GM19043 (cell line): ENCODE measurements around the gene TBX5.
"Not testable (repeated sequence)": the region's sequence is repeated elsewhere in the genome, so short reads cannot be mapped to it uniquely, and the experiment has no call there.

ENCODE experiments used
- ATAC-seq: cut with Tn5 transposase; IDR thresholded peaks from one replicate; pipeline ENCODE4 v1.9.1; 2021; ENCODE audit warnings: low read depth; ENCODE audit not compliant: unreplicated experiment

TBX5 gene

DNA sequence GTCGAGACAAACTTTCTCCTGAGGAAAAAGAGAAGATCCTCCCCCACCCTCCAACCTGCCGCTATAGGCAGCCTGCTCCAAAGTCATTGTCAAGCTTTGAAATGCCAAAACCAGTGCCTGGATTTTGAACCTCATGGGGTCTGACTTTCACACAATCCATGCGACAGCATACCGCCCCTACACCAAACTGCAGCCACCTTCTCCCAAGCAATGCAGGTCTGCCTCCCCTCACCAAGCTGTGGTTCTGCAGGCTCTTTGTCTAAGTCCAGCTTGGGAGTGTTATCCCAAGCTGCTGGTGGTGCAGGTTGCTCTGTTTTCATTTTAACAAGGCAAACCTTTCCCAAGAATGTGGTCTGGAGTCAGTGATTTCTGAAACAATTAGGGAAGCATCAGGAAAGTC lies 12.4 kb downstream of the TBX5 start:
- ATAC-seq, result no peak

DNA sequence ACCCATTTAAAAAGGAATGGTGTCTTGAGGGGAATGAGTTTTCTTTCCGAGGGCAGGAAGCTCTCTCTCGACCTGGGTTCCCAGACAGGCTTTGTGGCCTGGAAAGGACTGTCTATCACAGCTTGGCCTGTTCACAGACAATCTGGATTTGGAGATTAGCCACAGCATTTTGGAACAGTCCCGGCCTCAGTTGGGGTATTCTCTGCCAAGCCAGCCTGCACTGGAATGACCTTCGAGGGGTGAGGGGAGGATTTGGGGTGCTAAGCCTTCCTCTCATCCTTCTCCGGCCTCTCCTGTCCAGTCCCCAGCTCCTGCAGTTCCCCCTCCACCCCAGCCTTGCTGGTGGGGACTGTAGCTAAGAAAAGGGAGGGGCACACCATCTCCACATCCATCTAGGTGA lies 13.0 kb downstream of the TBX5 start:
- ATAC-seq, result no peak

DNA sequence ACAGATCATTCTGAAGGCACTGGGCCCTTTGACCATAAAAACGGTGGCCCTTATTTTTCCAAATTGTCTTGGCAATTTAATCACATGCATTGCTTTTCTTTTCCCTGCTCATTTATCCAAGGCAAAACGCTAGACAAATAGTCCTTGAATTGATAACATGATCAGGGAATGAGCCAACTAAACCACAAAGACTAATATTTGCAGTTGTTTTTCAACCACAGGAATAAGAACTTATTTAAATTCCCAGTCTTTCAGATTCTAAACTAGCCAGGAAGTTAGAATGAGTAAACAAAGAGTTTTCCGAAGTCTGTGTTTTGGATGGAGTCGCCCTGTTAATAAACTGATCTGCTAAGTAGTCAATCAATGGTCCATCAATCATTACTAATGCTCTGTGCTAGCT lies 14.9 kb downstream of the TBX5 start:
- ATAC-seq, result no peak

DNA sequence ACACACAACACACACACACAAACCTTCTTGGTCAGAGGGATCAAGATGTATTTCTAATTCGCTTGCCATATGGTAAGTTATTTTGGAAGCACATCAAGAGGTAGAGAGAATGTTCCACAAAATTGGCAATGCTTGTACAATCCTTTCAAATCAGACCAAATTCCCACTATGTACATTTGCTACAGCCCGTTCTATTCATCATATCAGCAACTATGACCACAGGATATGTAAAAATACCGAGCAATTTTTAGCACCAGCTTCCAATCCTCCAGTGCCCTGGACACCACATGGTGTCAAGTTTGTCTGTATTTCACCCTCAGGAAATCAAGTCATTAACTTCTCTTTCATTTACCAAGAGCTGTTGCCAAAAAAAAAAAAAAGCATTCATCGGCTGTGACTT lies 21.2 kb downstream of the TBX5 start:
- no peak for ATAC-seq

DNA sequence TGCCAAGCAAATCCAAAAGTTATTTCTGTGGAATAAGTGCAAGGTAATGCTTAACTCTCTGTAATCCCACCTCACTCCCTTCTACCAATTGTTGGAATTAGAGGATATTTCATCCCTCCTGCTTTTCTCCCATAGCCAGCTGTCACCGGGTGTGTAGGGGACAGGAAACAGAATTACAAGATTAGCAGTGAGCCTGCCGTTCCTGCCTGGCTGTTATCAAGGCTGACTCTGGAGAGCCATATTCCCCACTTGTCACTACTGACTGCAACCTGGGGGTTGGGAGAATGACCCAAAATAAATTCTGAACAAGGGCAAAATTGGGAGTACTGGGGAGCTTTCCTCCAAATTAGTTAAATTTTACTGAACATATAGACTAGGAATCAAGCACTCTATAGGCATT lies 24.8 kb downstream of the TBX5 start:
- no peak for ATAC-seq

DNA sequence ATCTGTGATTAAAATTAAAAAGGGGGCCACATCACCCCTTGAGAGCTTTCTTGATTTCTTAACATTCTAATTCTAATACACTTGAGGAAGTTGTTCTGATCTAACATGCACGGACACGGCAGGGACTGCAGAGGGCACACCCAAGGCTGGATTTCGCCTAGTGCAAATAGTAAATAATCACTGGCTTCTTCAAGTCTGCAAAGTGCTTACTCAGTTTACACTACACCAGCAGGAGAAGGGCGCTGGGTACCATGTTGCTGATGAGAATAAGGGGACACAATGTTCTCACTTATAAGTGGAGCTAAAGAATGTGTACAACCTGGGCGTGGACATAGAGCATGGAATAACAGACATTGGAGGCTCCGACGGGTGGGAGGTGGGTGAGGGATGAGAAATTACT lies 34.2 kb downstream of the TBX5 start:
- no peak for ATAC-seq

DNA sequence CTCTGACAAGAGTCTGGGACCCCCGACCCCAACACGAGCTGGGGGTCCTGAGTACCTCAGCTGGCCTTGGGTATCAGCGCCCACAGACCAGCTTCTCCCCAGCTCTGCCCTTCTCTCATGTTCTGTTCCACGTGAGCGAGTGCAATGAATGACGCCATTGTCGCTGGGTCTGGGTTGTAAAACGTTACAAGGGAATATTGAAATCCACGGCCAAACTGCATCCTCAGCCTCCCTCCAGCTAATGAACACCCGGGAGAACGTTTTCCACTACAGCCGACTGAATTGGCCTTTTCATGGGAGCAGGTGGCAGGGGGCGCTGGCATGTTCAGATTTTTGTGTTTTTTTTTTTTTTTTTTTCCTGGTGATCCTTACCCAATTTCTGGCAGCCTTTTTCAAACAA lies 34.7 kb downstream of the TBX5 start:
- ATAC-seq, result no peak

DNA sequence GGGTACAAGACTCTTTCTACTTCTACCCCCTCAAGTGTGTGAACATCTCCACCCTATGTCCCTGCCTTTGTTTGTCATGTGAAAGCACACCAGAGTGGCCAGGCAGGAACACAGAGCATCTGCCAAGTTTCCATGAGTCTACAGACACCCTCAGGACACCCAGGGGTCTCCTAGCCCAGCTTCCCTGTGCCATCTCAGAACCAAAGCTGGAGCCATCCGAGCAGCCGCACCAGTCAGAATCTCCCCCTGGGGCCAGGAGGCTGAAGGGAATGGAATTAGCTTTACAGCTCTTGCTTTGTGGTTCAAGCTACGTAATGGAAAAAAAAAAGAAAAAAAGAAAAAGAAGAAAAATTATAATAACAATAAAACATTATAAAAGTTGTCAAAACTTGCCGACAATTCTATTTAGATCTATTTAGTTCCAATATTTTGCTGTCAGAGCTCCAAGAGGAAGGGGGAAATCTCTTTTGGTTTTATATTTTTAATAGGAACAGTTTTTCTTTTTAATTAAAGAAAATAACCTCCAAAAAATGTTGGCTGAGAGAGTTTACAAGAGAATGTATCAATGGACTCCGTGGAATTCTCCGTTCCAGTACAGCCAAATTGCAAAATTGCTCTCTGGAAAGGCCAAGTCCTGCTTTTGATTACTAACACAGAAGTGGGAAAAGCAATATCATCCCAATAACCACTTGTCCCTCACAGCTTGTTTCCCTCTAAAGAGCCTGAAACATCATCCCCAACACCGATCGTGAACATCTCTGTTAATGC lies 37.1 kb downstream of the TBX5 start:
- no peak for ATAC-seq

DNA sequence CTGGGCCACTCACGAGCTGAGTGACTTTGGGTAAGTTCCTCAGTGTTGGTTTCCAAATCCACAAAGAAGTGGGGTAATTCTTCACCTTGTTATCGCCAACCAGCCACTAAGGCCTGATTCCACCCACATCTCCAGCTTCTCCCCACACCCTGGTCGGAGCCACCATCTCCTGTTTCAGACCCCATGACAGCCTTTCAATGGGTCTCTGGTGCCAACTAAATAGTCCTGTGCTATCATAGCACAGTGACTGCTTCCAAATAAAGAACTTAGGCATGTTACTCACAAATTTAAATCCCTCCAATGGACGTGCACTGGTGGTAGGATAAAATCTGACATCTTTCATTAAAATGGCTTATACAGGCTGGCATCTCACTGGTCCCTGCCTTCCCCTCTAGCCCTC lies 44.0 kb downstream of the TBX5 start:
- no peak for ATAC-seq

DNA sequence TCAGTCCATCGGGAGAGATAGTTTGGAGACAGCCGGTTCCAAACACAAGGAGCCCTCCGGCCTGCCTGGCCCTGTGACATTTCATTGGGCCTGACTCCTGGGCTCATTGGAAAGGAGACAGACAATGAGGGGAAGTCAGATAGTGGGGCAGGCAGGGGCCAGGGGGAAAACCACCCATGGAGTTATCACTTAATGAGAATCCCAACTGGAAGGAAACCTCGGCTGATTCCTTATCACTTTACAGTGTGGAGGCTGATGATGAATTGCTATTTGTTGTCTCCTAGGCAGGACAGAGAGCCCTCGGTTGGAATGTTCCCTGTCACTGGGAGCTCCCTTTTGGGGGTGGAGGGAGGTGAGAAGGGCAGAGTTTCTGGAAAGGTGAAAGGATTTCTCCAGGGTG lies 44.4 kb downstream of the TBX5 start:
- no peak for ATAC-seq

DNA sequence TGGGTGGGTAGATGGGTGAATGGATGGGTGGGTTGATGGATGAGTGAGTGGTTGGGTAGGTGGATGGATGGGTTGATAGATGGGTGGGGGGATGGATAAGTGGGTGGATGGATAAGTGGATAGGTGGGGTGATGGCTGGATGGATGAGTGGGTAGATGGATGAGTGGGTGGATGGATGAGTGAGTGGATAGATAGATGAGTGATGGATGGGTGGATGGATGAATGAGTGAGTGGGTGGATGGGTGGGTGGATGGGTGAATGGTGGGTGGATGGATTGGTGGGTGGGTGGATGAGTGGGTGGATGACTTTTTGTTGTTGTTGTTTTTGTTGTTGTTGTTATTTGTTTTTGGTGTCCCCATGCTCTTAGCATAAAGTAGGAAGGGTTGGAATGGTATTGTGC lies 45.5 kb downstream of the TBX5 start:
- no peak for ATAC-seq

DNA sequence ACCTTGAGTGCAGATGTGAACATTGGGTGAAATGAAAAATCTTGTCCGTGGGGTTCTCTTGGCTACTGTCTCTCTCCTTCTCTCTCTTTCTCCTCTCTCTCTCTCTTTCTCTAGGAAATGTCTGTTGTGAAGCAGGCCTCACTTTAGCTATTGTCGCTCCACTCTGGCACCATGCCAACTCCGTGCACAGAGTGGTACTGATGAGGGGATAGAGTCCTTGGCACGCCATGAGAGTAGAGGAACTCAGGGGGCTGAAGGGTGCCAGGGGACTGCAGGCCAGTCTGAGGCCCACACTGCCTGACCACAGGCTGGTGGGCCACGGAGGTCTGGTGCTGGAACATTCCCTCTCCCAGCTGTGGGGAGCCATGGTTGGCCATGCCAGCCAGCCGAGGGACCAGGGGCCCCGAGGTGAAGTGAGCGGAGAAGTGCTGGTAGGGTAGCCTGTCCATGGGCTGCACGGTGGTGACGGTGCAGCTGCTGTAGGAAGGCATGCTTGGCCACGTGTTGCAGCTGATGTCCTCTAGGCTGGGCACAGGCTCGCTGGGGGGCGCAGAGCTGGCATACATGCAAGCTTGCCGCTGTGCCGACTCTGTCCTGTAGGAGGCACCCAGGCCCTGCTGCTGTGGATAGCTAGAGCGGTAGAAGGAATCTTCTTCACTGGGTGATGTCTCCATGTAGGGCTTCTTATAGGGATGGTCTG lies 50.4 kb downstream of the TBX5 start:
- ATAC-seq, result no peak

DNA sequence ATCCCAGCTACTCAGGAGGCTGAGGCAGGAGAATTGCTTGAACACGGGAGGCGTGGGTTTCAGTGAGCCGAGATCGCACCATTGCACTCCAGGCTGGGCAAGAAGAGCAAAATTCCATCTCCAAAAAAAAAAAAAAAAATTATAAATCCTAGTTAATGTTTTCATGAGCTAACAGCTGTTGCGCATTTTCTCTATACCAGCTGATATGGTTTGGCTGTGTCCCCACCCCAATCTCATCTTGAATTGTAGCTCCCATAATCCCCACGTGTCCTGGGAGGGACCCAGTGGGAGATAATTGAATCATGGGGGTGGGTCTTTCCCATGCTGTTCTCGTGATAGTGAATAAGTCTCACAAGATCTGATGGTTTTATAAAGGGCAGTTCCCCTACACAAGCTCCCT lies 56.7 kb downstream of the TBX5 start:
- not testable (repeated sequence) for ATAC-seq

DNA sequence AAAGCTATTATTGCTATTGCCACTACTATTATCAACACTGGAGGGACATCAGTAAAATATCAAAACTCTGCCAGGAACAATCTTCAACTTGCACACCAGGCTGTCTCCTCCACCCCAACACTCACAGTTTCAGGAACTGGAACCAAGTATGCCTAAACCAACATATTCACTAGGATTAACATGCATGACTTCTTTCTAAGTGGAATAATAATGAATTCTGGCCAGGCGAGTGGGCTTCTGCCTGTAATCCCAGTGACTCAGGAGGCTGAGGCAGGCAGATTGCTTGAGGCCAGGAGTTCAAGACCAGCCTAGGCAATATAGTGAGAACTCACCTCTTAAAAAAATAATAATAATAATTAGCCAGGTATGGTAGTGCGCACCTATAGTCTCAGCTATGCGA lies 58.1 kb downstream of the TBX5 start:
- ATAC-seq, result no peak

DNA sequence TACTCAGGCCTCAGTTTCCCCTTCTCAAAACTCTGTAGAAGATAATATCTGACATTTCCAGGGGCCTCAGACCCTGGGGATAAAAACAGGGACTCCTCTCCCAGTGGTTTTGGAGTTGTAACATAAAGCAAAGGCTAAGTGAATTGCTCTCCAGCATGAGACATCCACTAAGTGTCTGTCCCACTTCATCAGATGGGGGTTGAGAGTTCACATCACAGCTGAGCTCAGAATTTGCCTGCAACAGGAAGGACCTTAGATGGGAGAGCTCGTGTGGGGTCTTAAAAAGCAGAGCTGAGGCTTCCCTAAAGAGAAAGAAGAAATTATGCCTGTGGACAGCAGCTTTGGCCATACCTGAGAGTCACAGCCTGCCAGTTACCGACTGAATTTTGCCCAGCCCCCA lies 61.1 kb downstream of the TBX5 start:
- ATAC-seq, result no peak

DNA sequence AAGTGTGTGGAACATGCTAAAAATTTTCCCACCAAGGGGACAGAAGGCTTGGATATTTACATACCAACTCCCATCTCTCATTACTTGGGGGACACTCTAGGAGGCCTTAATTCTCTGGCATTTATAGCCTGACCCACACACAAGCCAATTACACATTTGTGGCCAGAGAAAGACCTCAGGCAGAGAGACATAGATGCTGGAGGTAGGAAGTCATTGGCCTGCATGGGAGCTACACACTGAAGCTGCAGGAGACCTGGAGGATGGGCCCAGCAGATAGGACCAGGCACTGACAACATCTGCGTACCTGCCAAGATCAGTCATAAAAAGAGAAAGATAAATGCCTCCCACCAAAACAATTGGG lies 61.7 kb downstream of the TBX5 start:
- no peak for ATAC-seq

DNA sequence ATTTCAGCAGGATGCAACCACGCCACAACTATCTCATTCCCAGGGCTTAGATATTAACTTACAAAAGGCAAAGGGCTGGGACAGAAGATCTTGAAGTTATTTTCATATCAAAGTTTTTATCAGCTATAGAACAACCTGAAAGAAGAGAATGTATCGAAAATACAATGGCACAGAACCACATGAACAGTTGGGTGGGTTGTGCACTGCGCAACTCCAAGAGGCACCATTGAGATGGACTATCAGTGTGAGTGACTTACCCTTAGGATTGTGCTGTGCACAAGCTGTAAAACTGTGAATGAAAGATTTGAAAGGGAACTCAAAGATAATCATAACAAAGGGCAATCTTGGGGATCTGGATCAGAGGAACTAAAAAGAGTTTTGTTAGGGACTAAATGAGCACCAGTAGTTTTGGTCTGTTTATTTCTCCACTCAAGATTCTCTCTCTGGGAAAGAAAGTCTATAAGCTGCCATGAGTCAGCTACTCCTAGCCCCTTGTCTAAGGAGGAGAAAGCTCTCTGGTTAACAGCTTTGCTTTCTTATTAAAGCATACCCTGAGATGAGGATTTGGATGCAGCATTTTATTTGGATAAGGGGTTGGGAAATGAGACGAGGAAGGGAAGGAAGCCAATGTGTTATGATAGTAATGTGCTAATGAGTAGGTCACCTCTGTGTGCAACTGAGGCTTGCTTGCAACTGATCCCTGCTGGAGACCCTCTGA lies 62.2 kb downstream of the TBX5 start:
- no peak for ATAC-seq

DNA sequence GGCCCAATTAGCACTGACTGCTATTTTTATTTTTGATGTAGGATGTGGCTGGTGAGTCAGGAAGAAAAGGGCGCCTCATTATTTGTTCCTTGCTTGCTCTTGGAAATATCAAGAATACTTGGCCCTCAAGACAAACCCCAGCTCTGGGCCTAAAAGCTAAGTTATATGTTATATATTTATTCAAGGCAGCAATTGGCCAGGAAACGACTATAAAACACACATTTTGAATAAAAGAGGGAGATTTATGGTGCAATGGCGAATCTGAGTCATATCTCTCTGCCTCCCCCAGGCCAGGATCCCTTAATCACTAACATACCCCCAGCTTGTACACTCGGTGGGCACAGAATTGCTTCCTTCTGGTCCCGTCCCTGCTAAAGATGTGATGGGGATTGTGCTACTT lies 63.3 kb downstream of the TBX5 start:
- ATAC-seq, result no peak

DNA sequence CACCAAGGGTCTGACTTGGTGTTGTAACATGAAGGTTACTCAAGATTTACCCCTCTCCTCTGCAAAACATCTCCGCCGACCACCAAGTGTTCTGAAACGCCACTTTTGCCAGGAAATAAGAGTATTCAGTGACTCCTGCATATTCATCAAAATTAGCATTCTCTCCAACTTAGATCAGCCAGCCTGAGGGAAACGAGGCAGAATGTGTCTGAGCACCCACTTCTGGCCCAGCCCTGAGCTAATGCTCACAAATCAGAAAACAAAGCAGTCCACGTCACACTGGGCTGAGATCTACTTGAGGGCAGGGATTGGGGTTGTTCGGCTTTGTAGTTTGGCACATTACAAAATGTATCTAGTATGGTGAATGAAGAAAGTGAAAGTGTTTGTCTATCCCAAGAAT lies 64.3 kb downstream of the TBX5 start:
- ATAC-seq, result no peak

DNA sequence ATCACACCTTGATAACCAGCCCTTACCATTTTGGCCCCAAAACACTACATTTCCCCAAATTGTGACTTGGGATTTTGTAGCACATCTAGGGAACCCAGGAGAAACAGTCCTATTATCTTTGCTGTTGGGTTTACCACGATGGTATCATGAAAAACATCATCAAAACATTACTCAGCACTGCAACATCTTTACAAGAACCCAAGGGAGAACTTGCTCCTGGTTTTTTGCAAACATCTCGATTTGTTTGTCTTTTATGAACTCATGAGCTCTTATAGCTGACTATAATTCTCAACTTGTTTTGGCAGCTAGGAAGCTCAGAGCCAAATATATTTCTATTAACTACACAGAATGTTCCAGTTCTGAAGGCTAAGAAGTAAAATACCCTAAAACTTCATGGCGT lies 65.7 kb downstream of the TBX5 start:
- no peak for ATAC-seq

DNA sequence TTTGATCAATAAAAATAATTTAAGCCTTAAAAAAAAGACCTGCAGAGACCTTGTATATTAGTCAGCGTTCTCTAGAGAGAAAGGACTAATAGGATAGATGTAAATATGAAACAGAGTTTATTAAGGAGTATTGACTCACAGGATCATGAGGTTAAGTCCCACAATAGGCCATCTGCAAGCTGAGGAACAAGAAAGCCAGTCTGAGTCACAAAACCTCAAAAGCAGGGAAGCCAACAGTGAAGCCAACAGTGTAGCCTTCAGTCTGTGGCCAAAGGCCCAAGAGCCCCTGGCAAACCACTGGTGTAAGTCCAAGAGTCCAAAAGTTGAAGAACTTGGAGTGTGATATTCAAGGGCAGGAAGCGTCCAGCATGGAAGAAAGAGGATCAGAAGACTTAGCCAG lies 66.3 kb downstream of the TBX5 start:
- ATAC-seq, result no peak

DNA sequence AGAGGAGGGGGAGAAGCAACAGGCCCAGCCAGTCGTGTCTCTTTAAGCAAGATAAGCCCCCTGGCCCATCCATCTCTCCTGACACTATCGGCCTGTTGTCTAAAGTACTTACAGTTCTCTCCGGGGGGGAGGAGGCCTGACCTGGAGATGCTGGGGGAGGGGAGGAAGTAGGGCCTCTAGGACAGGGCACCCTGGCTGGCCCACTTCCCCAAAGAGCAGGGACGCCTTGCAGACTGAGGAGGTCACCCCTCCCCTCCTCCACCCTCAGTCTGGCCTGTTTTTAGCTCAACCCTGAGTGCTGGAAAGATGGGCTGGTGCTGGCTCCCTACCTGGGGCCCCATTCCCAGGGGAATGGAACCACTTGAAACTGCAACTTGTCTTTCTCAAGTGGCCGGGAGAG lies 70.3 kb downstream of the TBX5 start:
- ATAC-seq, result no peak
